Endothelial cell of umbilical vein (primary cell): ENCODE results near the gene MCFD2. TPM values are rescaled to one million over a fixed set of nuclear protein-coding genes. Genes with fewer than 3 reads are reported as not detected.

Source experiments
- BruUV-seq: library from RNA; stranded (reverse); fragments of 400-500 nt; replicated peaks from 2 replicates; lab custom pipeline; 2021; lab: Mats Ljungman, UMichigan
- CTCF ChIA-PET: fragments of 300-600, 350-600 bp; sonication (Branson Sonifier 250); formaldehyde crosslinking; loops from one replicate; lab custom pipeline; 2021; ENCODE audit warnings: antibody characterized with exemption, inconsistent platforms; lab: Charles Lee
- POLR2A ChIA-PET: fragments of 300-600, 350-600 bp; sonication (Branson Sonifier 250); formaldehyde crosslinking; loops from one replicate; lab custom pipeline; 2021; ENCODE audit warnings: antibody characterized with exemption, inconsistent platforms; lab: Charles Lee
- DNase-seq: peaks from one replicate; pipeline ENCODE4 v3.0.0-alpha.2; 2011; ENCODE audit warnings: low read depth, low spot score
- FAIRE-seq: peaks from 2 replicates; lab custom pipeline; 2011; peaks lifted over from hg19 to GRCh38; lab: Jason Lieb, UNC
- H2AFZ ChIP-seq: 2 replicates; pipeline ENCODE4 v1.6.0; 2012; ENCODE audit warnings: low read depth, low read length, control low read depth, inconsistent platforms
- H3K27ac ChIP-seq: 2 replicates; pipeline ENCODE4 v1.5.1; 2011; ENCODE audit warnings: low read depth, mild to moderate bottlenecking, control low read depth, low read length, moderate library complexity; ENCODE audit not compliant: insufficient read depth
- H3K27me3 ChIP-seq, 2 experiments: 2 replicates each; pipeline versions ENCODE4 v1.6.0 to v1.6.1; 2011; ENCODE audit warnings: low read length in 2 of 2, mixed read lengths in 1 of 2; ENCODE audit not compliant: control insufficient read depth in 2 of 2, insufficient read depth in 2 of 2
- H3K36me3 ChIP-seq, 2 experiments: 2 replicates in 1 of 2; 3 replicates in 1 of 2; pipeline ENCODE4 v1.5.1; 2011; ENCODE audit warnings: low read length in 2 of 2, mild to moderate bottlenecking in 1 of 2, moderate library complexity in 1 of 2; ENCODE audit not compliant: control insufficient read depth in 2 of 2, insufficient read depth in 2 of 2; ENCODE audit errors: extremely low read depth in 1 of 2
- H3K4me1 ChIP-seq: 3 replicates; pipeline ENCODE4 v1.5.1; 2011; ENCODE audit warnings: mild to moderate bottlenecking, low read length; ENCODE audit not compliant: control insufficient read depth, insufficient read depth; ENCODE audit errors: extremely low read depth
- H3K4me2 ChIP-seq: 2 replicates; pipeline ENCODE4 v1.6.1; 2011; ENCODE audit warnings: low read length, control low read depth, mixed read lengths; ENCODE audit not compliant: insufficient read depth
- H3K4me3 ChIP-seq, 3 experiments: fragments of 200-600 bp in 1 of 3; sonication (generic), shearing (Covaris generic) in 1 of 3; replicated peaks in 1 of 3; 2 replicates each; pipeline ENCODE4 v1.5.1; 2011 to 2016; ENCODE audit warnings: control low read depth in 3 of 3, low read length in 3 of 3, mild to moderate bottlenecking in 2 of 3, inconsistent platforms in 1 of 3, low read depth in 1 of 3, moderate library complexity in 1 of 3; ENCODE audit not compliant: insufficient read depth in 1 of 3
- H3K79me2 ChIP-seq: 2 replicates; pipeline ENCODE4 v1.6.0; 2012; ENCODE audit warnings: low read length, inconsistent platforms; ENCODE audit not compliant: control insufficient read depth, insufficient read depth
- H3K9ac ChIP-seq: replicated peaks from 2 replicates; pipeline ENCODE3; 2011; ENCODE audit warnings: low read length, control low read depth; ENCODE audit not compliant: insufficient read depth; ENCODE audit errors: extremely low read depth
- H3K9me1 ChIP-seq: replicated peaks from 3 replicates; pipeline ENCODE4 v1.6.0; 2011; ENCODE audit warnings: mild to moderate bottlenecking, low read length; ENCODE audit not compliant: control insufficient read depth, insufficient read depth; ENCODE audit errors: extremely low read depth
- H3K9me3 ChIP-seq: replicated peaks from 2 replicates; pipeline ENCODE4 v1.5.1; 2012; ENCODE audit warnings: low read length, inconsistent platforms; ENCODE audit not compliant: control insufficient read depth, insufficient read depth
- H4K20me1 ChIP-seq: replicated peaks from 2 replicates; pipeline ENCODE3; 2011; ENCODE audit warnings: mild to moderate bottlenecking, low read length; ENCODE audit not compliant: control insufficient read depth, insufficient read depth; ENCODE audit errors: extremely low read depth
- EZH2 ChIP-seq: IDR thresholded peaks from 2 replicates; pipeline ENCODE4 v1.6.1; 2012; ENCODE audit warnings: borderline replicate concordance, low read depth, mild to moderate bottlenecking, moderate library complexity, low read length, inconsistent platforms; ENCODE audit not compliant: severe bottlenecking
- FOS ChIP-seq: IDR thresholded peaks from 2 replicates; pipeline ENCODE4 v1.6.1; 2011; ENCODE audit warnings: mild to moderate bottlenecking, low read length, moderate library complexity, borderline replicate concordance; ENCODE audit not compliant: insufficient read depth
- MYC ChIP-seq: IDR thresholded peaks from one replicate; pipeline ENCODE4 v1.6.1; 2011; ENCODE audit warnings: mild to moderate bottlenecking, low read depth, low read length
- POLR2A ChIP-seq: IDR thresholded peaks from 2 replicates; pipeline ENCODE4 v1.6.1; 2012; ENCODE audit warnings: low read depth, mild to moderate bottlenecking, control low read depth, low read length
- POLR2AphosphoS5 ChIP-seq: IDR thresholded peaks from 2 replicates; pipeline ENCODE4 v1.6.1; 2012; ENCODE audit warnings: low read depth, mild to moderate bottlenecking, control low read depth, low read length, moderate library complexity; ENCODE audit not compliant: insufficient read depth
- dilution Hi-C: fragments of 300-500 bp; cut with MboI; formaldehyde crosslinking; loops from one replicate; pipeline ENCODE4 v1.15.0; 2019; ENCODE audit warnings: low sequenced_read_pairs; ENCODE audit not compliant: extremely low pct_ligation_motif_present
- intact Hi-C: fragments of 100-400 bp; cut with micrococcal nuclease; formaldehyde crosslinking; loops from one replicate; pipeline ENCODE4 v1.10.0; 2022
- polyA plus RNA-seq, 4 experiments: library from polyadenylated mRNA; depleted of rRNA in 3 of 4; stranded (reverse) in 3 of 4; unstranded in 1 of 4; fragments of >200 nt; gene quantifications; 2 replicates each; pipeline versions ENCODE4 v1.2.1 to v1.2.3, GENCODE V29; 2011 to 2012; ENCODE audit warnings: missing spikeins in 1 of 4
- total RNA-seq: library from RNA; stranded (reverse); gene quantifications from 2 replicates; pipeline ENCODE4 v1.2.3, GENCODE V29; 2021
- TF ChIP-seq, protein P1 (sequence below): IDR thresholded peaks from 2 replicates; pipeline ENCODE4 v1.6.1; 2011; ENCODE audit not compliant: insufficient read depth, insufficient read length
- TF ChIP-seq, protein P2 (sequence below), 2 donors: IDR thresholded peaks; 1 replicate in 1 of 2; 2 replicates in 1 of 2; pipeline ENCODE4 v1.5.1; 2011; ENCODE audit warnings: low read length in 2 of 2, mild to moderate bottlenecking in 2 of 2, moderate library complexity in 2 of 2, control low read depth in 1 of 2, inconsistent platforms in 1 of 2, low read depth in 1 of 2; ENCODE audit not compliant: insufficient read depth in 1 of 2; ENCODE audit errors: extremely low read depth in 1 of 2

Gene MCFD2
- total and polyA plus RNA-seq, 2 donors (not counting 3 experiments of a cell fraction or from before 2014, with no cell fraction given): 74.8 to 141 TPM

DNA sequence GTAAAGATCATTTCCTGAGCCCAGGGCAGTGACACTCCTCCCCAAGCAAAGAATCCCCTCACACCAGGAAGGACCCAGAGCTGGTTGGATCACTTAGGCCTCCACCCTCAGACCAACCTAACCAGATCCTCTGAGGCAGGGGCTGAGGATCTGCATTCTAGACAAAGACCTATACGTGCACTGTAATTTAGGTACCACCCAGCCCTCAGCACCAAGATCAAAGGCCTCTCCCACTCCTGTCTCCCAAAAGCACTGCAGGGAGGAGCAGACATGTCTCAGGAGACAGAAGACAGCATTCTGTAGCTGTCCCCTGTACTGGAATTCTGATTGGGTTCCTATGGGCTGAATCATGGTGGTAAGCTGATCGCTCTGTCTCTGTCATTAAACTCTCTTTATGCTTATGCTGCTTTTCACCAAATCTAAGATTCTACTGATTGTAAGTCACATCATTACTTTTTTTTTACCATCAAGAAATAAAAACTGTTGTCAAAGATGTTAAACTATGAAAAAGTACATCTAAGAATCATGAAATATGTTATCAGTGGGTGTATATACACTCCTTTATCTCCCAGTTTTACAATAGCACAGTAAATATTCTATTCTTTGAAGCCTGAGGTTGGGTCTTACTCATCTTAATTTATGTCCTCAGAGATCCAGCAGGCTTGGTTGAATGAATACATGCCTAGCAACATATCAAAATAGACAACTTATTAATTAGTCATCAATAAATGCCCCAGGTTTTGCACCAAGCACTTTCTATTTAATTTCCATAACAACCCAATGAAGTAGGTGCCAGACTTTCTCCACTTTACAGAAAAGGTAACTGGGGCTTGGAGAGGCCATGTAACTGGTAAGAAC, 28.3 kb downstream of the MCFD2 start:
- peaks cover 6% of the 10 kb centered on the region for H3K4me1 ChIP-seq
- no TSS peak for BruUV-seq
- H3K9me1 ChIP-seq: no peaks in the 10 kb centered on the region
- no peaks in the 10 kb centered on the region for H3K79me2 ChIP-seq
- FAIRE-seq (no peak), DNase-seq (no peak)
- intact Hi-C loops (loop anchor here (5.0 kb wide), 2 partner anchors 75 to 405 kb away; no protein-coding TSS in a partner anchor), dilution Hi-C loops (no loop called here)
- no peak overlapping the region for H3K27ac ChIP-seq
- no peak overlapping the region for H3K4me3 ChIP-seq
- no peak for TF ChIP-seq POLR2AphosphoS5
- TF ChIP-seq FOS: no peak
- TF ChIP-seq, protein P1, sequence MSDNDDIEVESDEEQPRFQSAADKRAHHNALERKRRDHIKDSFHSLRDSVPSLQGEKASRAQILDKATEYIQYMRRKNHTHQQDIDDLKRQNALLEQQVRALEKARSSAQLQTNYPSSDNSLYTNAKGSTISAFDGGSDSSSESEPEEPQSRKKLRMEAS: no peak
- TF ChIP-seq POLR2A: no peak
- TF ChIP-seq EZH2: no peak
- TF ChIP-seq MYC: no peak
- TF ChIP-seq, protein P2, sequence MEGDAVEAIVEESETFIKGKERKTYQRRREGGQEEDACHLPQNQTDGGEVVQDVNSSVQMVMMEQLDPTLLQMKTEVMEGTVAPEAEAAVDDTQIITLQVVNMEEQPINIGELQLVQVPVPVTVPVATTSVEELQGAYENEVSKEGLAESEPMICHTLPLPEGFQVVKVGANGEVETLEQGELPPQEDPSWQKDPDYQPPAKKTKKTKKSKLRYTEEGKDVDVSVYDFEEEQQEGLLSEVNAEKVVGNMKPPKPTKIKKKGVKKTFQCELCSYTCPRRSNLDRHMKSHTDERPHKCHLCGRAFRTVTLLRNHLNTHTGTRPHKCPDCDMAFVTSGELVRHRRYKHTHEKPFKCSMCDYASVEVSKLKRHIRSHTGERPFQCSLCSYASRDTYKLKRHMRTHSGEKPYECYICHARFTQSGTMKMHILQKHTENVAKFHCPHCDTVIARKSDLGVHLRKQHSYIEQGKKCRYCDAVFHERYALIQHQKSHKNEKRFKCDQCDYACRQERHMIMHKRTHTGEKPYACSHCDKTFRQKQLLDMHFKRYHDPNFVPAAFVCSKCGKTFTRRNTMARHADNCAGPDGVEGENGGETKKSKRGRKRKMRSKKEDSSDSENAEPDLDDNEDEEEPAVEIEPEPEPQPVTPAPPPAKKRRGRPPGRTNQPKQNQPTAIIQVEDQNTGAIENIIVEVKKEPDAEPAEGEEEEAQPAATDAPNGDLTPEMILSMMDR (IDR thresholded peaks at IDR 0.05; ENCODE audit: extremely low read depth in 1 of 2, insufficient read depth in 1 of 2, low read depth in 1 of 2, low read length in 2 of 2): no peak
- no peak overlapping the region for H3K9ac ChIP-seq
- no peak overlapping the region for H2AFZ ChIP-seq
- H3K27me3 ChIP-seq: no peaks in the 10 kb centered on the region
- H3K36me3 ChIP-seq: no peaks in the 10 kb centered on the region
- no peaks in the 10 kb centered on the region for H3K9me3 ChIP-seq
- no peaks in the 10 kb centered on the region for H4K20me1 ChIP-seq
- ChIA-PET CTCF (interaction anchor here (0.9 to 3.6 kb wide), 9 partner anchors 8 to 436 kb away, joined by 3 to 15 read pairs (median 4); no protein-coding TSS in a partner anchor), POLR2A (no interaction called here)
- no peak overlapping the region for H3K4me2 ChIP-seq
